DMS153 treated with DMSO at 0.1 percent for 48 hours (cell line): ENCODE measurements around the gene IRF2BP1.

ENCODE experiments used
- DNase-seq: peaks from one replicate; lab custom pipeline; 2025; ENCODE audit not compliant: unreplicated experiment; lab: John Stamatoyannopoulos, UW

The IRF2BP1 gene

GRCh38 chr19:45885556-45886426 is at the start of gene IRF2BP1:
Gene IRF2BP1, minus strand, starts transcription at chr19:45886141. Its CDS starts 367 bp downstream, at chr19:45885774.
- peak; percentile 75 for DNase-seq

GRCh38 chr19:45935267-45935666 is 49.3 kb upstream of the IRF2BP1 start:
- DNase-seq: no peak

GRCh38 chr19:45934551-45935230 is 48.8 kb upstream of the IRF2BP1 start:
- no peak for DNase-seq

GRCh38 chr19:45933759-45934158 is 47.8 kb upstream of the IRF2BP1 start:
- DNase-seq: no peak

- no peak for DNase-seq
Observed at GRCh38 chr19:45931055-45931454, 45.1 kb upstream of the IRF2BP1 start.

GRCh38 chr19:45929247-45929646 is 43.3 kb upstream of the IRF2BP1 start:
- DNase-seq: no peak

- DNase-seq: peak; percentile 88
Observed at GRCh38 chr19:45927565-45928261, 41.8 kb upstream of the IRF2BP1 start.

- DNase-seq: no peak
Observed at GRCh38 chr19:45924891-45925447, 39.0 kb upstream of the IRF2BP1 start.

GRCh38 chr19:45922281-45922680 is 36.3 kb upstream of the IRF2BP1 start:
- no peak for DNase-seq

- DNase-seq: no peak
Observed at GRCh38 chr19:45920458-45920857, 34.5 kb upstream of the IRF2BP1 start.

GRCh38 chr19:45919678-45920077 is 33.7 kb upstream of the IRF2BP1 start:
- DNase-seq: no peak

- DNase-seq: no peak
Observed at GRCh38 chr19:45918721-45919120, 32.8 kb upstream of the IRF2BP1 start.

GRCh38 chr19:45917421-45918091 is 31.6 kb upstream of the IRF2BP1 start:
- DNase-seq: no peak

GRCh38 chr19:45913874-45914830 is 28.2 kb upstream of the IRF2BP1 start, which contains the start of gene NANOS2:
Gene NANOS2, minus strand, starts transcription at chr19:45914778. Its CDS starts 85 bp downstream, at chr19:45914693.
- DNase-seq: no peak

- no peak for DNase-seq
Observed at GRCh38 chr19:45911291-45911690, 25.4 kb upstream of the IRF2BP1 start.

- DNase-seq: no peak
Observed at GRCh38 chr19:45908956-45909355, 23.0 kb upstream of the IRF2BP1 start.

- no peak for DNase-seq
Observed at GRCh38 chr19:45906221-45906620, 20.3 kb upstream of the IRF2BP1 start.

- no peak for DNase-seq
Observed at GRCh38 chr19:45905011-45905410, 19.1 kb upstream of the IRF2BP1 start.
